T-cell (primary cell): Measurements from ENCODE around the gene PNCK. TPM values are rescaled to one million over a fixed set of nuclear protein-coding genes. Genes with fewer than 3 reads are reported as not detected.

Experiments
- ATAC-seq, 4 experiments: fragments of 200-7000 bp in 3 of 4; fragments of 150-1000 bp in 1 of 4; cut with Tn5 transposase; replicated peaks in 1 of 4; 1 replicate in 3 of 4; 2 replicates in 1 of 4; pipeline ENCODE4 v1.10.0; 2021; ENCODE audit warnings: moderate library complexity in 3 of 4, mild to moderate bottlenecking in 2 of 4, moderate number of reproducible peaks in 1 of 4
- CTCF ChIA-PET, 2 donors: fragments of 300-600 bp; sonication (Branson Sonifier 250); formaldehyde crosslinking; loops; one replicate each; lab custom pipeline; 2022; ENCODE audit warnings: antibody characterized with exemption in 2 of 2; lab: Charles Lee
- POLR2A ChIA-PET, 2 donors: fragments of 300-600 bp; sonication (Branson Sonifier 250); formaldehyde crosslinking; loops; one replicate each; lab custom pipeline; 2022; ENCODE audit warnings: antibody characterized with exemption in 2 of 2; lab: Charles Lee
- DNase-seq, 35 experiments: peaks; one replicate each; pipeline versions ENCODE4 v3.0.0 to v3.0.0-alpha.2; 2013 to 2023
- H3K27ac ChIP-seq: one replicate; pipeline ENCODE4 v1.5.1; 2013; ENCODE audit warnings: low read length
- H3K27me3 ChIP-seq, 2 experiments: replicated peaks in 1 of 2; 1 replicate in 1 of 2; 2 replicates in 1 of 2; pipeline versions ENCODE4 v1.6.1 to v1.7.0; 2013; ENCODE audit warnings: low read length in 1 of 2, mixed read lengths in 1 of 2; ENCODE audit not compliant: control insufficient read depth in 2 of 2, insufficient read depth in 2 of 2; ENCODE audit errors: extremely low read depth in 1 of 2
- H3K36me3 ChIP-seq, 2 donors: 1 replicate in 1 of 2; 2 replicates in 1 of 2; pipeline versions ENCODE4 v1.6.1 to v1.7.0; 2013; ENCODE audit warnings: low read length in 1 of 2; ENCODE audit not compliant: control insufficient read depth in 2 of 2, insufficient read depth in 1 of 2; ENCODE audit errors: extremely low read depth in 1 of 2
- H3K4me1 ChIP-seq, 2 experiments: 1 replicate in 1 of 2; 2 replicates in 1 of 2; pipeline versions ENCODE4 v1.6.1 to v1.7.0; 2013; ENCODE audit warnings: low read length in 2 of 2, mixed read lengths in 1 of 2; ENCODE audit not compliant: insufficient read depth in 2 of 2, control insufficient read depth in 1 of 2; ENCODE audit errors: extremely low read depth in 1 of 2
- H3K4me3 ChIP-seq, 2 donors: 1 replicate in 1 of 2; 2 replicates in 1 of 2; pipeline versions ENCODE4 v1.5.1 to v1.7.0; 2013; ENCODE audit warnings: mild to moderate bottlenecking in 2 of 2, low read length in 1 of 2, moderate library complexity in 1 of 2; ENCODE audit not compliant: control insufficient read depth in 1 of 2; ENCODE audit errors: extremely low read depth in 1 of 2
- H3K9me3 ChIP-seq: 2 replicates; pipeline ENCODE4 v1.7.0; 2013
- H3K27ac Mint-ChIP-seq, 2 donors: one replicate each; pipeline ENCODE4 v1.8.0; 2020 to 2021; ENCODE audit warnings: mild to moderate bottlenecking in 2 of 2, mixed read lengths in 2 of 2
- H3K27me3 Mint-ChIP-seq, 2 donors: one replicate each; pipeline ENCODE4 v1.8.0; 2021 to 2022; ENCODE audit warnings: mixed read lengths in 2 of 2
- H3K36me3 Mint-ChIP-seq: one replicate; pipeline ENCODE4 v1.8.0; 2021; ENCODE audit warnings: mixed read lengths
- H3K4me1 Mint-ChIP-seq, 3 donors: one replicate each; pipeline ENCODE4 v1.8.0; 2020 to 2022; ENCODE audit warnings: mixed read lengths in 3 of 3, mild to moderate bottlenecking in 1 of 3
- H3K4me3 Mint-ChIP-seq, 3 donors: one replicate each; pipeline ENCODE4 v1.8.0; 2020 to 2022; ENCODE audit warnings: mild to moderate bottlenecking in 3 of 3, mixed read lengths in 3 of 3, moderate library complexity in 3 of 3
- H3K9me3 Mint-ChIP-seq, 3 donors: one replicate each; pipeline ENCODE4 v1.8.0; 2020 to 2022; ENCODE audit warnings: mixed read lengths in 3 of 3
- WGBS: methylation state at CpG from one replicate; pipeline ENCODE4 v1.1.5; 2013; ENCODE audit warnings: missing lambda C conversion rate; ENCODE audit not compliant: insufficient coverage; 5-methylcytosine and 5-hydroxymethylcytosine counted together
- total RNA-seq, 35 experiments: library from RNA in 6 of 35; stranded (reverse) in 6 of 35; fragments of 120-200 nt in 1 of 35; gene quantifications; one replicate each; pipeline versions ENCODE4 v1.2.1 to v1.2.4 and lab custom pipeline; 2013 to 2026

Gene PNCK
- total RNA-seq, 5 donors from 2014 or later (not counting 1 experiment from before 2014, with no cell fraction given): 1.0 TPM; not detected in 4

GRCh38 chrX:153636716-153637115 is 36.9 kb downstream of the PNCK start:
- Histone ChIP-seq H3K36me3 (no peaks in the 10 kb centered on the region), H3K9me3 (no peaks in the 10 kb centered on the region), H3K27me3 (peaks cover 0 to 36% of the 10 kb centered on the region in 2 experiments), H3K4me3 (no peak overlapping the region), H3K4me1 (peaks cover 0 to 5% of the 10 kb centered on the region in 2 experiments), H3K27ac (no peak overlapping the region)
- POLR2A ChIA-PET: no interaction called here
- WGBS: 90% methylated on average over 2 of the region's 5 CpGs
- CTCF ChIA-PET: interaction anchor here in 1 of 2 donors (1.0 kb wide), 1 partner anchor 31 kb away, joined by 3 read pairs; no protein-coding TSS in a partner anchor
- ATAC-seq: no peak
- no peak overlapping the region for H3K27ac Mint-ChIP-seq
- peaks cover 11 to 19% of the 10 kb centered on the region in 2 donors for H3K27me3 Mint-ChIP-seq
- no peak overlapping the region for H3K4me3 Mint-ChIP-seq
- H3K4me1 Mint-ChIP-seq: peaks cover 4 to 6% (median 5%) of the 10 kb centered on the region in 3 donors
- no peaks in the 10 kb centered on the region for H3K36me3 Mint-ChIP-seq
- H3K9me3 Mint-ChIP-seq: no peaks in the 10 kb centered on the region
- no peak for DNase-seq

- CTCF ChIA-PET: interaction anchor here in 1 of 2 donors (0.6 to 1.0 kb wide), 2 partner anchors 9 to 31 kb away, joined by 3 read pairs; no protein-coding TSS in a partner anchor
- H3K9me3 Mint-ChIP-seq: peaks cover 0 to 3% (median 3%) of the 10 kb centered on the region in 3 donors
- Histone ChIP-seq H3K36me3 (no peaks in the 10 kb centered on the region), H3K27ac (no peak overlapping the region), H3K4me3 (no peak overlapping the region), H3K4me1 (no peaks in the 10 kb centered on the region), H3K9me3 (no peaks in the 10 kb centered on the region), H3K27me3 (peaks cover 0 to 29% of the 10 kb centered on the region in 2 experiments)
- H3K36me3 Mint-ChIP-seq: peaks cover 2% of the 10 kb centered on the region
- H3K4me3 Mint-ChIP-seq: no peak overlapping the region
- WGBS: 80% methylated on average over 4 of the region's 21 CpGs
- POLR2A ChIA-PET: no interaction called here
- no peak overlapping the region for H3K27ac Mint-ChIP-seq
- peaks cover 6 to 17% of the 10 kb centered on the region in 2 donors for H3K27me3 Mint-ChIP-seq
- H3K4me1 Mint-ChIP-seq: peaks cover 0 to 1% (median 0%) of the 10 kb centered on the region in 3 donors
- peak in 2 of 4 experiments; percentile 50 to 60 for ATAC-seq
- peak in 3 of 35 experiments; percentile 11 to 33 (median 12) for DNase-seq
These were observed 37.6 kb downstream of the PNCK start for GRCh38 chrX:153635788-153636668.

- Mint-ChIP-seq H3K36me3 (peaks cover 4% of the 10 kb centered on the region), H3K27ac (no peak overlapping the region), H3K9me3 (peaks cover 0 to 5% (median 5%) of the 10 kb centered on the region in 3 donors), H3K4me3 (no peak overlapping the region), H3K27me3 (peaks cover 3 to 15% of the 10 kb centered on the region in 2 donors), H3K4me1 (no peaks in the 10 kb centered on the region)
- POLR2A ChIA-PET: no interaction called here
- no peaks in the 10 kb centered on the region for H3K4me1 ChIP-seq
- DNase-seq: no peak
- no peak overlapping the region for H3K4me3 ChIP-seq
- H3K36me3 ChIP-seq: no peaks in the 10 kb centered on the region
- CTCF ChIA-PET: interaction anchor here in 1 of 2 donors (0.6 kb wide), 1 partner anchor 10 kb away, joined by 3 read pairs; no protein-coding TSS in a partner anchor
- peaks cover 0 to 23% of the 10 kb centered on the region in 2 experiments for H3K27me3 ChIP-seq
- 90% methylated on average over 4 of the region's 6 CpGs for WGBS
- no peak for ATAC-seq
- no peaks in the 10 kb centered on the region for H3K9me3 ChIP-seq
- no peak overlapping the region for H3K27ac ChIP-seq
These were observed 38.2 kb downstream of the PNCK start for GRCh38 chrX:153635388-153635787.

GRCh38 chrX:153634832-153635231 is 38.8 kb downstream of the PNCK start:
- no peak overlapping the region for H3K27ac Mint-ChIP-seq
- no peak overlapping the region for H3K4me3 Mint-ChIP-seq
- 70% methylated on average over 4 of the region's 15 CpGs for WGBS
- ChIA-PET POLR2A (no interaction called here), CTCF (no interaction called here)
- Histone ChIP-seq H3K36me3 (no peaks in the 10 kb centered on the region), H3K4me1 (no peaks in the 10 kb centered on the region), H3K4me3 (no peak overlapping the region), H3K27ac (no peak overlapping the region), H3K27me3 (peaks cover 0 to 17% of the 10 kb centered on the region in 2 experiments), H3K9me3 (no peaks in the 10 kb centered on the region)
- no peak for ATAC-seq
- no peaks in the 10 kb centered on the region for H3K4me1 Mint-ChIP-seq
- H3K9me3 Mint-ChIP-seq: peaks cover 0 to 5% (median 5%) of the 10 kb centered on the region in 3 donors
- H3K27me3 Mint-ChIP-seq: peaks cover 3 to 15% of the 10 kb centered on the region in 2 donors
- H3K36me3 Mint-ChIP-seq: peaks cover 4% of the 10 kb centered on the region
- DNase-seq: no peak

GRCh38 chrX:153634236-153634635 is 39.4 kb downstream of the PNCK start:
- H3K36me3 Mint-ChIP-seq: peaks cover 4% of the 10 kb centered on the region

GRCh38 chrX:153633607-153634180 is 39.9 kb downstream of the PNCK start:
- Mint-ChIP-seq H3K27me3 (peaks cover 0 to 15% of the 10 kb centered on the region in 2 donors), H3K36me3 (peaks cover 4% of the 10 kb centered on the region), H3K4me1 (no peaks in the 10 kb centered on the region), H3K4me3 (no peak overlapping the region), H3K9me3 (peaks cover 0 to 5% (median 5%) of the 10 kb centered on the region in 3 donors), H3K27ac (no peak overlapping the region)
- WGBS: 84% methylated on average over 5 of the region's 15 CpGs
- Histone ChIP-seq H3K4me3 (no peak overlapping the region), H3K4me1 (no peaks in the 10 kb centered on the region), H3K27ac (no peak overlapping the region), H3K9me3 (no peaks in the 10 kb centered on the region), H3K27me3 (peaks cover 0 to 8% of the 10 kb centered on the region in 2 experiments), H3K36me3 (no peaks in the 10 kb centered on the region)
- no peak for DNase-seq
- CTCF ChIA-PET: no interaction called here
- POLR2A ChIA-PET: no interaction called here
- no peak for ATAC-seq

More at GRCh38 chrX:153634236-153634635, 39.4 kb downstream of the PNCK start:
- Mint-ChIP-seq H3K27me3 (peaks cover 3 to 15% of the 10 kb centered on the region in 2 donors), H3K27ac (no peak overlapping the region), H3K4me1 (no peaks in the 10 kb centered on the region), H3K9me3 (peaks cover 0 to 5% (median 5%) of the 10 kb centered on the region in 3 donors), H3K4me3 (no peak overlapping the region)
- peaks cover 0 to 11% of the 10 kb centered on the region in 2 experiments for H3K27me3 ChIP-seq
- H3K4me3 ChIP-seq: no peak overlapping the region
- no peaks in the 10 kb centered on the region for H3K4me1 ChIP-seq
- POLR2A ChIA-PET: no interaction called here
- H3K9me3 ChIP-seq: no peaks in the 10 kb centered on the region
- ATAC-seq (no peak), DNase-seq (no peak)
- CTCF ChIA-PET: no interaction called here
- no peak overlapping the region for H3K27ac ChIP-seq
- WGBS: no CpG with 5 or more reads among the region's 9 CpGs
- H3K36me3 ChIP-seq: no peaks in the 10 kb centered on the region
